HCT116 (cell line): ENCODE results near the gene LSAMP. TPM values are rescaled to one million over a fixed set of nuclear protein-coding genes. Genes with fewer than 3 reads are reported as not detected.
"Not testable (repeated sequence)": the region's sequence is repeated elsewhere in the genome, so short reads cannot be mapped to it uniquely, and the experiment has no call there.

Experiments used
- ATAC-seq: fragments of 200-7000 bp; cut with Tn5 transposase; 2 replicates; pipeline ENCODE4 v1.9.1; 2020; ENCODE audit warnings: mild to moderate bottlenecking, moderate library complexity
- BruUV-seq: library from RNA; stranded (reverse); fragments of 400-500 nt; replicated peaks from 2 replicates; lab custom pipeline; 2021; lab: Mats Ljungman, UMichigan
- CTCF ChIA-PET: fragments of 300-600 bp; sonication (Branson Sonifier 250); formaldehyde crosslinking; loops from one replicate; lab custom pipeline; 2021; ENCODE audit warnings: antibody characterized with exemption; lab: Charles Lee
- POLR2A ChIA-PET: fragments of 300-600, 350-600 bp; sonication (Branson Sonifier 250); formaldehyde crosslinking; loops from one replicate; lab custom pipeline; 2021; ENCODE audit warnings: antibody characterized with exemption; lab: Charles Lee
- RAD21 ChIA-PET, 2 experiments: fragments of 300-600 bp; sonication (Branson Sonifier 250); formaldehyde crosslinking; loops; one replicate each; lab custom pipeline; 2023; ENCODE audit warnings: low total read pairs in 2 of 2; ENCODE audit not compliant: uncharacterized antibody in 2 of 2, unreplicated experiment in 2 of 2, low non-redundant PET in 1 of 2; lab: Charles Lee
- DNase-seq: peaks from one replicate; pipeline ENCODE4 v3.0.0-alpha.2; 2010; ENCODE audit warnings: low read depth, low spot score
- H2AFZ ChIP-seq: fragments of 200-600 bp; shearing (Covaris generic), sonication (generic); 2 replicates; pipeline ENCODE4 v1.6.1; 2017; ENCODE audit warnings: low read depth, mixed run types, mixed read lengths, antibody characterized with exemption, low read length; ENCODE audit not compliant: poor library complexity, severe bottlenecking
- H3K27ac ChIP-seq: 2 replicates; pipeline ENCODE4 v1.5.1; 2012; ENCODE audit warnings: low read depth, low read length
- H3K27me3 ChIP-seq: fragments of 200-600 bp; sonication (generic); 2 replicates; pipeline ENCODE4 v1.6.1; 2016; ENCODE audit warnings: mixed run types, low read length, mixed read lengths; ENCODE audit not compliant: insufficient read depth
- H3K36me3 ChIP-seq, 2 experiments: fragments of 200-500 bp in 1 of 2; fragments of 200-600 bp in 1 of 2; sonication (Bioruptor generic) in 1 of 2; sonication (generic) in 1 of 2; 2 replicates each; pipeline versions ENCODE4 v1.5.1 to v1.6.1; 2014 to 2016; ENCODE audit warnings: low read length in 2 of 2, inconsistent platforms in 1 of 2, mixed read lengths in 1 of 2, mixed run types in 1 of 2; ENCODE audit not compliant: insufficient read depth in 2 of 2, control insufficient read depth in 1 of 2
- H3K4me1 ChIP-seq, 2 experiments: fragments of 200-600 bp in 1 of 2; sonication (generic) in 1 of 2; 2 replicates each; pipeline versions ENCODE4 v1.5.1 to v1.6.1; 2012 to 2017; ENCODE audit warnings: low read length in 2 of 2, inconsistent platforms in 1 of 2, mild to moderate bottlenecking in 1 of 2, mixed read lengths in 1 of 2, mixed run types in 1 of 2, moderate library complexity in 1 of 2; ENCODE audit not compliant: insufficient read depth in 2 of 2, control insufficient read depth in 1 of 2
- H3K4me2 ChIP-seq: fragments of 200-600 bp; sonication (generic); 2 replicates; pipeline ENCODE4 v1.6.1; 2017; ENCODE audit warnings: mixed run types, low read length, mixed read lengths
- H3K4me3 ChIP-seq, 2 experiments: fragments of 200-600 bp in 1 of 2; sonication (generic) in 1 of 2; replicated peaks in 1 of 2; 2 replicates each; pipeline ENCODE4 v1.5.1; 2011 to 2016; ENCODE audit warnings: low read length in 2 of 2, control low read depth in 1 of 2, low read depth in 1 of 2, mild to moderate bottlenecking in 1 of 2, mixed read lengths in 1 of 2, mixed run types in 1 of 2
- H3K79me2 ChIP-seq: fragments of 200-600 bp; sonication (generic); 2 replicates; pipeline ENCODE4 v1.6.1; 2017; ENCODE audit warnings: mild to moderate bottlenecking, mixed run types, low read length, moderate library complexity, mixed read lengths; ENCODE audit not compliant: insufficient read depth
- H3K9ac ChIP-seq: fragments of 200-600 bp; sonication (generic); 2 replicates; pipeline ENCODE4 v1.6.1; 2016; ENCODE audit warnings: low read length, mixed read lengths
- H3K9me2 ChIP-seq: fragments of 200-600 bp; sonication (generic), shearing (Covaris generic); 2 replicates; pipeline ENCODE4 v1.6.1; 2017; ENCODE audit warnings: mixed run types, mild to moderate bottlenecking, moderate library complexity; ENCODE audit not compliant: insufficient read depth
- H3K9me3 ChIP-seq, 2 experiments: fragments of 200-500 bp in 1 of 2; fragments of 200-600 bp in 1 of 2; sonication (Bioruptor generic) in 1 of 2; sonication (generic) in 1 of 2; 2 replicates each; pipeline ENCODE4 v1.6.1; 2014 to 2017; ENCODE audit warnings: low read length in 2 of 2, mixed read lengths in 2 of 2, inconsistent platforms in 1 of 2, low read depth in 1 of 2, mild to moderate bottlenecking in 1 of 2, mixed run types in 1 of 2, moderate library complexity in 1 of 2; ENCODE audit not compliant: control insufficient read depth in 1 of 2, insufficient read depth in 1 of 2
- H4K20me1 ChIP-seq: fragments of 200-600 bp; sonication (generic), shearing (Covaris generic); 2 replicates; pipeline ENCODE4 v1.6.1; 2017; ENCODE audit warnings: mixed run types, mild to moderate bottlenecking, moderate library complexity; ENCODE audit not compliant: insufficient read depth
- CBX3 ChIP-seq: IDR thresholded peaks from 2 replicates; pipeline ENCODE4 v1.6.1; 2012; ENCODE audit warnings: low read depth
- EGR1 ChIP-seq: IDR thresholded peaks from 2 replicates; pipeline ENCODE4 v1.6.1; 2012; ENCODE audit warnings: low read depth
- ELF1 ChIP-seq: IDR thresholded peaks from 2 replicates; pipeline ENCODE4 v1.6.1; 2012; ENCODE audit warnings: low read depth, borderline replicate concordance
- EZH2 ChIP-seq: fragments of 200-600 bp; sonication (generic); IDR thresholded peaks from 2 replicates; pipeline ENCODE4 v1.6.1; 2017; ENCODE audit warnings: antibody characterized with exemption, mixed run types
- EZH2phosphoT487 ChIP-seq: fragments of 200-600 bp; IDR thresholded peaks from 2 replicates; pipeline ENCODE4 v1.6.1; 2018; ENCODE audit warnings: antibody characterized with exemption, borderline replicate concordance
- JUND ChIP-seq: IDR thresholded peaks from 2 replicates; pipeline ENCODE4 v1.6.1; 2012
- RAD21 ChIP-seq: IDR thresholded peaks from 2 replicates; pipeline ENCODE4 v1.6.1; 2012; ENCODE audit warnings: low read depth, mild to moderate bottlenecking
- YY1 ChIP-seq: IDR thresholded peaks from 2 replicates; pipeline ENCODE4 v1.6.1; 2011; ENCODE audit warnings: low read length, low read depth, moderate library complexity, mild to moderate bottlenecking; ENCODE audit not compliant: insufficient replicate concordance; ENCODE audit errors: extremely low read depth
- intact Hi-C: fragments of 100-400 bp; cut with micrococcal nuclease; formaldehyde crosslinking; loops from 2 replicates; pipeline ENCODE4 v1.10.0; 2022
- total RNA-seq: library from RNA; stranded (reverse); gene quantifications from one replicate; pipeline ENCODE4 v1.2.1, GENCODE V29; 2021; ENCODE audit not compliant: unreplicated experiment
- TF ChIP-seq, protein P1 (sequence below): IDR thresholded peaks from 2 replicates; pipeline ENCODE4 v1.6.1; 2012

LSAMP gene
- total RNA-seq, 1 experiment from 2014 or later: 0.25 TPM

GRCh38 chr3:116077557-116077956, 367.7 kb downstream of the LSAMP start:
- intact Hi-C loops: no loop called here
- BruUV-seq: no TSS peak
- no peak for TF ChIP-seq ELF1
- no peak for TF ChIP-seq EZH2
- no peak for TF ChIP-seq RAD21
- TF ChIP-seq JUND: no peak
- no peak for TF ChIP-seq YY1
- TF ChIP-seq, protein P1, sequence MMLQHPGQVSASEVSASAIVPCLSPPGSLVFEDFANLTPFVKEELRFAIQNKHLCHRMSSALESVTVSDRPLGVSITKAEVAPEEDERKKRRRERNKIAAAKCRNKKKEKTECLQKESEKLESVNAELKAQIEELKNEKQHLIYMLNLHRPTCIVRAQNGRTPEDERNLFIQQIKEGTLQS: no peak
- ChIA-PET POLR2A (interaction anchor here (1.0 kb wide), 1 partner anchor 20 kb away, joined by 3 read pairs; no protein-coding TSS in a partner anchor), CTCF (no interaction called here), RAD21 (no interaction called here)
- Histone ChIP-seq H3K79me2 (no peaks in the 10 kb centered on the region), H2AFZ (no peak overlapping the region), H3K9me2 (no peaks in the 10 kb centered on the region), H3K36me3 (no peaks in the 10 kb centered on the region), H3K9ac (no peak overlapping the region), H3K4me2 (no peak overlapping the region), H4K20me1 (no peaks in the 10 kb centered on the region), H3K9me3 (no peaks in the 10 kb centered on the region), H3K4me1 (no peaks in the 10 kb centered on the region), H3K27ac (no peak overlapping the region), H3K27me3 (peaks cover 3% of the 10 kb centered on the region; the same call in 1 of the 2 replicates), H3K4me3 (no peak overlapping the region)
- DNase-seq (no peak), ATAC-seq (no peak)

DNA sequence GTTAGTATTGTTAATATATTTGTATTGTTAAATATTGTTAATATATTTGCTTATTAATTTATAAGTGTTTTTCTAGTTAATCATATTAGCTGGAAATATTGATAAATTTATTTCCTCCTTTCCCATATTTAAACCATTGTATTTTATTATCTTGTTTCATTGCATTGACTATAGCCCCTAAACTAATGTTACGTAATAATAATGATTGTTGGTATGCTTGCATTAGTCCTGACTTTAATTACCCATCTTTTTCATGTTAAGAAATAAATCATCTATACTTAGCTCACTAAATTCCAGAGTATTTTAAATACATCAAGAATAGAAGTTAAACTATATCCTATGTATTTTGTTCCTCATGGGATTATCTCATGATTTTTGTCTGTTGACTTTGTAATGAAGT, 368.2 kb downstream of the LSAMP start:
- Histone ChIP-seq H3K9me2 (no peaks in the 10 kb centered on the region), H4K20me1 (no peaks in the 10 kb centered on the region), H3K36me3 (no peaks in the 10 kb centered on the region), H3K79me2 (no peaks in the 10 kb centered on the region), H3K4me2 (no peak overlapping the region), H3K27me3 (peaks cover 3% of the 10 kb centered on the region; the same call in 1 of the 2 replicates), H2AFZ (no peak overlapping the region), H3K4me3 (no peak overlapping the region), H3K27ac (no peak overlapping the region), H3K9me3 (no peaks in the 10 kb centered on the region), H3K9ac (no peak overlapping the region), H3K4me1 (no peaks in the 10 kb centered on the region)
- no peak for ATAC-seq
- POLR2A ChIA-PET: interaction anchor here (1.0 kb wide), 1 partner anchor 21 kb away, joined by 3 read pairs; no protein-coding TSS in a partner anchor
- CTCF ChIA-PET: no interaction called here
- intact Hi-C loops: no loop called here
- RAD21 ChIA-PET: no interaction called here
- no peak for TF ChIP-seq CBX3
- TF ChIP-seq EGR1: no peak
- no peak for TF ChIP-seq EZH2phosphoT487
- DNase-seq: no peak
- BruUV-seq: no TSS peak

DNA sequence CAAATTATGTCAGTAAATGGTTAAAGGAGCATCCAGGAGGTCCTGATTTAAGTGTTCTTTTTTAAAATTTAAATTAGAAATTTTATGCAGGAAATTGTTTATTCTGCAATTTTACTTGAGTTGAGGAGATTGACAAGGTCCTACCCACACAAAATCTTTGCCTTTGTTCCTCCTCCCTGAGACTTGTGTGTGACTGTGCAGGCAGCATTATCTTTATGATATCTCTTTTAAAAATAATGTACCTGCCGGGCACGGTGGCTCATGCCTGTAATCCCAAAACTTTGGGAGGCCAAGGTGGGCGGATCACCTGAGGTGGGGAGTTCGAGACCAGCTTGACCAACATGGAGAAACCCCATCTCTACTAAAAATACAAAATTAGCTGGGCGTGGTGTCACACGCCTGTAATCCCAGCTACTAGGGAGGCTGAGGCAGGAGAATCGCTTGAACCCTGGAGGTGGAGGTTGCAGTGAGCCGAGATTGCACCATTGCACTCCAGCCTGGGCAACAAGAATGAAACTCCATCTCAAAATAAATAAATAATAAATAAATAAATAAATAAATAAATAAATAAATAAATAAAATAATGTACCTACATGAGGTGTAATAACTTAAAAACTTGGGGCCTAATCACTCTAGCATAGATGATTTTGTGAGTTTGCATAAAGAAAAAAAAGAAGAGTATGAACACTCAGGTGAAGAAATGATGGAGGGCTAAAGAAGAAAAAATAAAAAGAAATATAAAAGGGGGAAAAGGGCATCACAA, 374.6 kb downstream of the LSAMP start:
- H3K9me2 ChIP-seq, H3K9ac ChIP-seq, H3K4me1 ChIP-seq, intact Hi-C loops, H4K20me1 ChIP-seq, H3K79me2 ChIP-seq, H3K9me3 ChIP-seq, BruUV-seq, H3K4me2 ChIP-seq, POLR2A ChIA-PET, H3K27me3 ChIP-seq, H2AFZ ChIP-seq, RAD21 ChIA-PET, CTCF ChIA-PET, H3K27ac ChIP-seq, H3K4me3 ChIP-seq, H3K36me3 ChIP-seq, ATAC-seq, DNase-seq: not testable (repeated sequence)
